HL-60/S4 treated with phorbol 12-myristate 13-acetate at 8.2 ng/mL for 4 days and 3 days (cell line): Measurements from ENCODE around the gene KRTAP10-10.
"Not testable (repeated sequence)": the region's sequence is repeated elsewhere in the genome, so short reads cannot be mapped to it uniquely, and the experiment has no call there.

Experiments used
- in situ Hi-C: fragments of 300-500 bp; cut with MboI; formaldehyde crosslinking; loops from 2 replicates; pipeline ENCODE4 v1.15.0; 2022; ENCODE audit warnings: low sequenced_read_pairs

The KRTAP10-10 gene, protein sequence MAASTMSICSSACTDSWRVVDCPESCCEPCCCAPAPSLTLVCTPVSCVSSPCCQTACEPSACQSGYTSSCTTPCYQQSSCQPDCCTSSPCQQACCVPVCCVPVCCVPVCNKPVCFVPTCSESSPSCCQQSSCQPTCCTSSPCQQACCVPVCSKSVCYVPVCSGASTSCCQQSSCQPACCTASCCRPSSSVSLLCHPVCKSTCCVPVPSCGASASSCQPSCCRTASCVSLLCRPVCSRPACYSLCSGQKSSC

DNA sequence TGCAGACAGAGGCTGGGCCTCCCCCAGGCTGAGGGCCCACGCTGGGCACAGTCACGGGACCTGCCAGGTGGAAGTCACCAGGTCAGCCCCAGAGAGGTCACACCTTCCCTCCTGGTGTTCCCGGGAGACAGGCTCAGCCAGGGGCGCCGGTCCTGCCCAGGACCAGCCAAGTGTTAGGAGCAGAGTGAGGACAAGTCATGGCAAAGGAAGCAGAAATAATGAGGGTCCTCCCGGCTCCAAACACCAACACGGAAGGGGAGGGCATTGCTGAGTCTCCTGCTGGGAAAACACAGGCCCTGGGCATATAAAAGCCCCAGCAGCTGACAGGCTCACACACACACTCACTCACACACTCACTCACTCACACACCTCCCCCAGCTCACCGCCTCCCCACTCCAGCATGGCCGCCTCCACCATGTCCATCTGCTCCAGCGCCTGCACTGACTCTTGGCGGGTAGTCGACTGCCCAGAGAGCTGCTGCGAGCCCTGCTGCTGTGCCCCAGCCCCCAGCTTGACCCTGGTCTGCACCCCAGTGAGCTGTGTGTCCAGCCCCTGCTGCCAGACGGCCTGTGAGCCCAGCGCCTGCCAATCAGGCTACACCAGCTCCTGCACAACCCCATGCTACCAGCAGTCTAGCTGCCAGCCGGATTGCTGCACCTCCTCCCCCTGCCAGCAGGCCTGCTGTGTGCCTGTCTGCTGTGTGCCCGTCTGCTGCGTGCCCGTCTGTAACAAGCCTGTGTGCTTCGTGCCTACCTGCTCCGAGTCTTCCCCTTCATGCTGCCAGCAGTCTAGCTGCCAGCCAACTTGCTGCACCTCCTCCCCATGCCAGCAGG lies at the start of gene KRTAP10-10:
Gene KRTAP10-10 (plus strand): TSS at position 339 of the 833 bp plus-strand sequence. CDS start 62 bp downstream, at position 401.
- in situ Hi-C loops, result no loop called here

GRCh38 chr21:44589094-44589493 lies 48.1 kb upstream of the KRTAP10-10 start:
- in situ Hi-C loops, result no loop called here

DNA sequence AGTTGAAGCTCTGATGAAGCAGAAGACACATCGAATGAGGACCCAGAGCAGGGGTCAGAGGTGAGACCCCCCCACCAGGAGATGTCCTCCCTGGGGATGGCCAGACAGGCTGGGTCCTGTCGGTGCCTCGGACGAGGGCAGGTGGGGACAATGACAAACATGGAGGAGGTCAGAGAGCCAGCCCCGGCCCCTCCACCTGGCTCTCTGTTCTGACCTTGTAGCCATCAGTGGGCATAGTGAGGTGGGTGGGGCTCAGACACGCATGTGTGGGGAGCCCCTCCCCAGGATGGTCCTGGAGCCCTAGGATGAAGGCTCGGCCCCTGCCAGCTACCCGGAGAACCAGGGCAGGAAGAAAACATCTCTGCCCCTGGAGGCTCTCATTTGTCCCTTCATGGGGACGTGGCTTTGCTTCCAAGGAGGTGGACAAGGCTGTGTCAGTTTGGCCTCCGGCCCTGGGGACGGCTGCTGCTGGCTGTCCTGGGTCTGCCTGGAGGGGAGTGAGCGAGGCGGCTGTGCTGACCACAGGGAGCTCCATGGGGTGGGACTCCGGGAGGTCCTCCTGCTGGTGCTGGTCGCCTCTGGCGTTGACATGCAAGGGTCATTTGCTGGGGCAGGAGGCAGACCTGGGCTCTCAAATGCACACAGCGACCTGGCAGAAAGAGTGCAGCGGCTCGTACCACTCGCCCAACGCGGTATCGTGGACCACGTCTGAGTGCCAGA lies 47.4 kb upstream of the KRTAP10-10 start:
- in situ Hi-C loops, result no loop called here

DNA sequence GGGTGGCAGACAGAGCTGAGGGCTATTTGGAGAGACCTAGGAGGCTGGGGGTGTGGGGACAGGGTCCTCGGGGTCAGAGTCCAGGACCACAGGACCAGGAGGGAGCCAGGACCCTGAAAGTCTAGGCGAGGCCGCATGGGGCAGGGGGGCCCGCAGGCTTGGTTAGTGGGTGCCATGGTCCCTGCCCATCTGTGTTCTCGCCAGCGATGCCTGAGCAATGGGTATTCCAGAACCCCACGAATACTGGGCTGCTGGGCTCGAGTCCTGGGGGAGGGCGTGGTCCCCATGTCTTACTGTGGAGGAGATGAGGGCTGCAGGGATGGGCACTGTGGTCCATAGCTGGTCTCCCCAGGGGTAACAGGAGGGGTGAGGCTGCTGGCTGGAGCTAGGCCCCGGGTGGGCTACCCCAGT lies 46.8 kb upstream of the KRTAP10-10 start:
- in situ Hi-C loops, result no loop called here

GRCh38 chr21:44590897-44591800 lies 46.0 kb upstream of the KRTAP10-10 start:
- in situ Hi-C loops, result not testable (repeated sequence)

- in situ Hi-C loops, result not testable (repeated sequence)
Measured at GRCh38 chr21:44591801-44592130, 45.4 kb upstream of the KRTAP10-10 start.

DNA sequence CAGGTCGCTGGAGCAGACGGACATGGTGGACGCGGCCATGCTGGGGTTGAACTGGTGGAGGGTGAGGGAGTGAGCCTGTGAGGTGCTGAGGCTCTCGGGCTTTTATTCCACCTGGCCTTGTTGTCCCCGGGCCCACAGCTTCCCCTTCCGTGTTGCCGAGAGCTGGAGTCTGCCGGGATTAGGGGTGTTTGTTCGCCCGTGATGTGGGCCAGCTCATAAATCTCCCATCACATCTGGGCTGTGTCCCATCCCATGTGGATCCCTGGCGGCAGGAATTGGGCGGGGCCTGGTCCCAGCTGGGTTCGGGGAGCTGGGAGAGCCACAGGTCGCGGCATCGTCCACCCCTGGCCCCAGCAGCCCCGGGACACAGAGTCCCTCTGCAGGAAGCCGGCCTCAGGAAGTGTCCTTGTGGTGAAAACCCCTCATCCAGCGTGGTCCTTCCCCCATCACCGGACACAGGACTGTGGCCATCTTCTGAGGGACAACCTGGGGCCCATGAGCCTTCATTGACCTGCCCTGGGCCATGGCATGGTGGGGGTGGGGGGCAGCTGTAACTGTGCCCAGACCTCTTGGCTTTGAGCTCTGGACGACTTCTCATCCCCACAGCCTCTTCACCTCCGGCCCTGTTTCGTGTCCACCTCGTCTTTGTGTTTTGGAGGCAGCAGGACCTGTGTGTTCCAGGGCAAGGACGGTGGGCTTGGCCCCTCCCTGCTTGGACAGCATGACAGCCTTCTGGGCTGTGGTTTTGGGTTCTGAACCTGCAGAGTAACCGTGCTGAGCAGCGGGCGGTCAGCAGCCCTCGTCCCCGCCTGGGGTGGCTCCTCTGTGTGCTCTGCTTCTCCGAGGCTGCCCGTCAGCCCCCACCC lies 44.5 kb upstream of the KRTAP10-10 start, which contains the start of gene KRTAP10-6:
Gene KRTAP10-6 (minus strand): TSS at position 60 of the 866 bp plus-strand sequence. CDS start 21 bp downstream, at position 39.
- in situ Hi-C loops, result no loop called here

GRCh38 chr21:44593598-44594405 lies 43.4 kb upstream of the KRTAP10-10 start:
- in situ Hi-C loops, result no loop called here

DNA sequence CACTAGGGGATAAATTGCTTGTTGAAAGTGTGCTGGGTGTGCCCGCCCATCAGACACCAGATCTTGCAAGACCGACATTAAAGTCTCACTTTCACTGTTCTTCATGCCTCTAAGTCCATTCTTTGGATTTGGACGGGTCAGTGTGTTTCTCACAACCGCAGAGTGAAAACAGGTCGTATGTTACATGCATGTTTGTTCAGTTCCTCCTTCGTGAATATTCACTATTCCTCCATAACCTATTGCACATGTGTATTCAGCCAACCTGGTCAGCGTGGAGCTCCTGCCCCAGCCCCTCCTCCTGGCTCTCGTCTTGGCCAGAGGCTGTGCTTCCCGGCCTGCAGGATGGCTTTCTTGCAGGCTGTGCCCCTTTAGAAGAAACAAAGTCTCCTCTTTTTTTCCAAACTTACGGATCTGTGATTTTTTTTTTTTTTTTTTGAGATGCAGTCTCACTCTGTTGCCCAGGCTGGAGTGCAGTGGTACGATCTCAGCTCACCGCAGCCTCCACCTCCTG lies 42.7 kb upstream of the KRTAP10-10 start:
- in situ Hi-C loops, result no loop called here

- in situ Hi-C loops, result no loop called here
Measured at GRCh38 chr21:44595524-44595923, 41.6 kb upstream of the KRTAP10-10 start.

DNA sequence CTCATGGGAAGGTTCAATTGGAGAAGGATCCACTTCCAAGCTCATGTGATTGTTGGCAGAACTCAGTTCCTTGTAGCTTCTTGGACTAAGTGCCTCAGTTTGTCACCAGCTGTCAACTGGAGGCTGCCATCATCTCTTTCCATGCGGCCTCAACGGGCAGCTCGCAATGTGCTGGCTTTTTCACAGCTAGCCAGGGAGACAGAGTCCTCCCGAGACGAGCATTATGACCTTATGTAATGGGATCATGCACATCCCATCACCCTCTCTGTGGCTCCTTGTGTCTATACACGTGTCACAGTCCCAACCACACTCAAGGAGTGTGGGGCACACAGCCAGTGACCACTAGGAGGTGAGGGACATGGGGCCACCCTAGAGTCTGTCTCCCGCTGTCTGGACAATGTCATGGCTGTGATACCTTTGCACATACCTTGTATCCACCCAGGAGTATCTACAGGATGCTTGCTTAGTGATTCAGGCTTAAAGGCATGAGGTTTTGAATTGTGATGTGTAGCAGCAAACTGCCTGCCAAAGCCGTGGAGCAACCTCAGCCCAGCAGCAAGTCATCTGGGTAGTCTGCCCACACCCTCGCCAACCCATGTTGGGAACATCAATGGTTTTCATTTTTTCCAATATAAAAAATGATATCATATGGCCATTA lies 41.0 kb upstream of the KRTAP10-10 start:
- in situ Hi-C loops, result no loop called here

DNA sequence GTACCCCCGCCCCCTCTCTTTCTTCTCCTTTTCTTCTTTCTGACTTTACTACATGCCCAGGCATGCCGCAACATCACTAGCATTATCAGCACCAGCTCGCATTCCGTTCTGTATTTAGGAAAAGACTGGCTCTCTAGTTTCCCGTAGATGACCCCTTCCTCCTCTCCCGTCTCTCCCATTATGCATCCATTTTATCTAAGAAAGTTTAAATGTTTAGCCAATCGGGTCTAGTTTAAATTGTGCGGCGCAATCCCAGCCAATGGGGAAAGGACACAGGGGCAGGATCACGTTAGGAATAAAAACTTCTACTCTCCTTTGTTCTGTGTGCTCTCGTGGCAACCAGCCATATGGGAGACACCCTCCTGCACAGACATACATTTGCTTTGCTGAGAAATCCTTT lies 39.1 kb upstream of the KRTAP10-10 start:
- in situ Hi-C loops, result no loop called here

DNA sequence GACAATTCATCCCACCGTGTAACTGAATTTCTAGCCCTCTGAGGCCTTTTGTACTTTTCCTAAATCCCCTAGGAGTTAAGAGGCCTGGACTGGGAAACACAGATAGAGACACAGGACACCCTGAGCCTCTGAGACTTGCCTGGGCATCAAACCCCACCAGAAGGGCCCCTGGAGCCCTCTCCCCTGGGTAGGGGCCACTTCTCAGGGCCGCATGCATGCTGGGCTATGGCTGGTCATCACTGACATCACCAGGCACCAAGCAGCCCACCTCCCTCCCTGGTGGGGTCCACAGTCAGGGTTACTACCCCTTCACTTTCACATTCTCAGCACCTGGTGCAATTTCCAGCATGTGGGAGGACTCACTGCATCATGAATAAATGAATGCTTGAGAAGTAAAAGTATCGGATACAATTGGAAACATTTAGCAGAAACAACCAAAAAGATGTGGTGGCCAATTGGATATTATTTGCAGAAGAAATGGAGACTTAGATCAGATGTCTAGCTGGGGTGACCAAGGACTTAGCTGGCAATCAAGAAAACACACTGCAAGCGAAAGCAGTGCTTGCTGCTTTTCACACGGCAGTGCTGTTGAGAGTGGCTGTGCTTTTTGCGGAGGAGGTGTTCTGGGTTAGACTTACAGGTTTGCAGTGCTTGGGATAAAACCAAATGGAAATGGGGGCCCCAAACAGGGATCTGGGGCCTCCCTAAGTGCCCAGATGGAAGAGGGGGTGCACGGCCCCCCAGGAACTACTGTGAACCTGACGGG lies 37.7 kb upstream of the KRTAP10-10 start:
- in situ Hi-C loops, result no loop called here

DNA sequence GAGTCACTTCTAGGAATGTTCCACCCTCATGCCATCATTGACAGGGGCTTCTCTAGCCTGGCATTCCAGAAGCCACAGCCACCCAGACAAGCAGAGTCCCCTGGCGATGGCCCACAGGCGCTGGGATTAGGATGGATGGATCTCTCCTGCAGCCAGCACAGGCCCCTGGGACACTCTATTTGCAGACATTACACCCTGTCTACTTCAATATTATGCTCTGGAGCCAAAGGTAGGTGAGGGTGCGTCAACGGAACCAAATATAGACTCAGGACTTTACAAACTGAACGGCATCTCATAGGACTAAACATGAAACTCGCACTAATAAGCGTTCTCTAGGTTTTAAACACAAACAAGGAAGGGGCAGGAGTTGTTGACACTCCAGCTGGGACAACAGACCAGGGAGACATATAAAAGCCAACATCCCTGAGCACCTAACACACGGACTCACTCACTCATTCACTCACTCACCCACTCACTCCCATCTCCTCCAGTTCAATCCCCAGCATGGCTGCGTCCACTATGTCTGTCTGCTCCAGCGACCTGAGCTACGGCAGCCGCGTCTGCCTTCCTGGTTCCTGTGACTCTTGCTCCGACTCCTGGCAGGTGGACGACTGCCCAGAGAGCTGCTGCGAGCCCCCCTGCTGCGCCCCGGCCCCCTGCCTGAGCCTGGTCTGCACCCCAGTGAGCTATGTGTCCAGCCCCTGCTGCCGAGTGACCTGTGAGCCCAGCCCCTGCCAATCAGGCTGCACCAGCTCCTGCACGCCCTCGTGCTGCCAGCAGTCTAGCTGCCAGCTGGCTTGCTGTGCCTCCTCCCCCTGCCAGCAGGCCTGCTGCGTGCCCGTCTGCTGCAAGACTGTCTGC lies 36.8 kb upstream of the KRTAP10-10 start, which contains the start of gene KRTAP10-7:
Gene KRTAP10-7 (plus strand): TSS at position 480 of the 861 bp plus-strand sequence. CDS start 25 bp downstream, at position 505.
- in situ Hi-C loops, result not testable (repeated sequence)

- in situ Hi-C loops, result not testable (repeated sequence)
Measured at GRCh38 chr21:44601091-44601490, 36.1 kb upstream of the KRTAP10-10 start.
